SU-DHL-6 (cell line): ENCODE data around the gene LYSMD1.

Experiments
- H2AFZ ChIP-seq: fragments of 200-600 bp; sonication (generic); 2 replicates; pipeline ENCODE4 v1.6.1; 2014; ENCODE audit warnings: low read depth, mild to moderate bottlenecking, moderate library complexity, mixed read lengths, antibody characterized with exemption, low read length; ENCODE audit not compliant: severe bottlenecking
- H3F3A ChIP-seq: fragments of 200-600 bp; shearing (Covaris generic); 2 replicates; pipeline ENCODE4 v1.6.0; 2016; ENCODE audit warnings: antibody characterized with exemption, mild to moderate bottlenecking; ENCODE audit not compliant: insufficient read depth
- H3K27ac ChIP-seq: fragments of 200-600 bp; sonication (generic); 2 replicates; pipeline ENCODE4 v1.5.1; 2016; ENCODE audit warnings: low read depth, mild to moderate bottlenecking, low read length, moderate library complexity, mixed read lengths
- H3K27me3 ChIP-seq: fragments of 200-600 bp; sonication (generic), shearing (Covaris generic); 2 replicates; pipeline ENCODE4 v1.6.0; 2014; ENCODE audit warnings: mild to moderate bottlenecking, low read length
- H3K36me3 ChIP-seq: fragments of 200-600 bp; sonication (generic); 2 replicates; pipeline ENCODE4 v1.6.1; 2014; ENCODE audit warnings: mild to moderate bottlenecking, low read length, mixed read lengths
- H3K4me2 ChIP-seq: fragments of 300-600, 200-600 bp; shearing (Covaris generic), sonication (generic); 2 replicates; pipeline ENCODE4 v1.6.0; 2014; ENCODE audit warnings: low read length, low read depth, mild to moderate bottlenecking; ENCODE audit not compliant: poor library complexity, severe bottlenecking
- H3K4me3 ChIP-seq: fragments of 200-600 bp; sonication (generic); 2 replicates; pipeline ENCODE4 v1.5.1; 2014; ENCODE audit warnings: antibody characterized with exemption, low read length, mild to moderate bottlenecking, mixed read lengths; ENCODE audit not compliant: insufficient read depth, poor library complexity, severe bottlenecking
- H3K79me2 ChIP-seq: fragments of 200-600 bp; sonication (generic); 2 replicates; pipeline ENCODE4 v1.6.1; 2014; ENCODE audit warnings: mild to moderate bottlenecking, low read length, moderate library complexity; ENCODE audit not compliant: insufficient read depth
- H3K9ac ChIP-seq: fragments of 200-600 bp; sonication (generic); 2 replicates; pipeline ENCODE4 v1.7.0; 2014; ENCODE audit warnings: mild to moderate bottlenecking, low read length
- H3K9me2 ChIP-seq: fragments of 200-600 bp; sonication (generic); replicated peaks from 2 replicates; pipeline ENCODE4 v1.6.1; 2014; ENCODE audit warnings: low read length; ENCODE audit not compliant: insufficient read depth
- H3K9me3 ChIP-seq: fragments of 200-600 bp; sonication (generic); 2 replicates; pipeline ENCODE4 v1.6.1; 2014; ENCODE audit warnings: low read length, mixed read lengths; ENCODE audit not compliant: insufficient read depth
- H4K20me1 ChIP-seq: fragments of 200-600 bp; sonication (generic); 2 replicates; pipeline ENCODE4 v1.6.1; 2014; ENCODE audit warnings: low read depth, mild to moderate bottlenecking, antibody characterized with exemption, low read length, moderate library complexity, mixed read lengths
- CTCF ChIP-seq: fragments of 200-600 bp; sonication (generic); IDR thresholded peaks from one replicate; pipeline ENCODE4 v1.5.1; 2017; ENCODE audit warnings: antibody characterized with exemption, mild to moderate bottlenecking, low read length, moderate library complexity; ENCODE audit not compliant: insufficient read depth, poor library complexity, severe bottlenecking
- EZH2phosphoT487 ChIP-seq: fragments of 200-600 bp; sonication (generic), shearing (Covaris generic); conservative IDR thresholded peaks from 2 replicates; pipeline ENCODE4 v1.6.1; 2018; ENCODE audit warnings: mild to moderate bottlenecking, antibody characterized with exemption, low read length, moderate library complexity, mixed read lengths

Gene LYSMD1

GRCh38 chr1:151193856-151194255 lies 28.2 kb upstream of the LYSMD1 start:
- H3K9ac ChIP-seq: no peak overlapping the region
- H2AFZ ChIP-seq: no peak overlapping the region
- H3K4me3 ChIP-seq: no peak overlapping the region
- TF ChIP-seq EZH2phosphoT487 (no peak), CTCF (no peak)
- no peaks in the 10 kb centered on the region for H3K36me3 ChIP-seq
- no peaks in the 10 kb centered on the region for H3K9me3 ChIP-seq
- H3K27me3 ChIP-seq: no peaks in the 10 kb centered on the region
- no peak overlapping the region for H3K4me2 ChIP-seq
- no peaks in the 10 kb centered on the region for H3K9me2 ChIP-seq
- no peak overlapping the region for H3K27ac ChIP-seq
- H3F3A ChIP-seq: peaks cover 13% of the 10 kb centered on the region
- peaks cover 15% of the 10 kb centered on the region for H3K79me2 ChIP-seq
- no peaks in the 10 kb centered on the region for H4K20me1 ChIP-seq

GRCh38 chr1:151193304-151193703 lies 27.6 kb upstream of the LYSMD1 start:
- Histone ChIP-seq H3K27ac (no peak overlapping the region), H3K9ac (no peak overlapping the region), H4K20me1 (no peaks in the 10 kb centered on the region), H2AFZ (no peak overlapping the region), H3K4me2 (no peak overlapping the region), H3F3A (peaks cover 13% of the 10 kb centered on the region), H3K4me3 (no peak overlapping the region), H3K27me3 (no peaks in the 10 kb centered on the region), H3K9me2 (no peaks in the 10 kb centered on the region), H3K79me2 (peaks cover 16% of the 10 kb centered on the region), H3K36me3 (no peaks in the 10 kb centered on the region), H3K9me3 (no peaks in the 10 kb centered on the region)
- no peak for TF ChIP-seq CTCF
- TF ChIP-seq EZH2phosphoT487: no peak

GRCh38 chr1:151192047-151192446 lies 26.3 kb upstream of the LYSMD1 start:
- Histone ChIP-seq H3K4me3 (no peak overlapping the region), H3K36me3 (no peaks in the 10 kb centered on the region), H4K20me1 (no peaks in the 10 kb centered on the region), H3K9me2 (no peaks in the 10 kb centered on the region), H3F3A (peaks cover 8% of the 10 kb centered on the region; the same call in 1 of the 2 replicates), H2AFZ (no peak overlapping the region), H3K79me2 (peaks cover 27% of the 10 kb centered on the region), H3K9me3 (no peaks in the 10 kb centered on the region), H3K4me2 (no peak overlapping the region), H3K27ac (no peak overlapping the region), H3K27me3 (no peaks in the 10 kb centered on the region), H3K9ac (no peak overlapping the region)
- TF ChIP-seq CTCF: no peak
- TF ChIP-seq EZH2phosphoT487: no peak
